Vagina (tissue), 2 donors: Measurements from ENCODE around the gene TEAD3.

Experiments
- CTCF ChIP-seq, 3 experiments: fragments of 450-650 bp in 2 of 3; fragments of 200-600 bp in 1 of 3; sonication (generic) in 1 of 3; IDR thresholded peaks; one replicate each; pipeline ENCODE4 v1.5.1; 2017 to 2019; ENCODE audit warnings: antibody characterized with exemption in 3 of 3, mild to moderate bottlenecking in 2 of 3, moderate library complexity in 2 of 3
- POLR2A ChIP-seq, 2 donors: fragments of 450-650 bp; IDR thresholded peaks; one replicate each; pipeline ENCODE4 v1.6.1; 2017; ENCODE audit warnings: antibody characterized with exemption in 2 of 2, mild to moderate bottlenecking in 2 of 2, moderate library complexity in 2 of 2
- POLR2AphosphoS5 ChIP-seq, 2 donors: sonication (generic); formaldehyde crosslinking; IDR thresholded peaks; one replicate each; pipeline ENCODE4 v1.9.0; 2017; ENCODE audit warnings: antibody characterized with exemption in 2 of 2, mild to moderate bottlenecking in 2 of 2, low read depth in 1 of 2; ENCODE audit not compliant: insufficient read depth in 1 of 2

GRCh38 chr6:35496036-35496840 is 641 bp downstream of the TEAD3 start:
- TF ChIP-seq CTCF (IDR thresholded peaks at IDR 0.05), result no peak
- TF ChIP-seq POLR2A (IDR thresholded peaks at IDR 0.05), result peak in 1 of 2 donors; percentile 18
- TF ChIP-seq POLR2AphosphoS5 (IDR thresholded peaks at IDR 0.05; ENCODE audit: insufficient read depth in 1 of 2, low read depth in 1 of 2), result peak in 1 of 2 donors; percentile 46
